HG03039 (cell line): Measurements from ENCODE around the gene MASP1.
"Not testable (repeated sequence)": the region's sequence is repeated elsewhere in the genome, so short reads cannot be mapped to it uniquely, and the experiment has no call there.

ENCODE experiments used
- ATAC-seq: cut with Tn5 transposase; IDR thresholded peaks from one replicate; pipeline ENCODE4 v1.9.1; 2021; ENCODE audit warnings: mild to moderate bottlenecking, moderate library complexity; ENCODE audit not compliant: unreplicated experiment

Gene MASP1

DNA sequence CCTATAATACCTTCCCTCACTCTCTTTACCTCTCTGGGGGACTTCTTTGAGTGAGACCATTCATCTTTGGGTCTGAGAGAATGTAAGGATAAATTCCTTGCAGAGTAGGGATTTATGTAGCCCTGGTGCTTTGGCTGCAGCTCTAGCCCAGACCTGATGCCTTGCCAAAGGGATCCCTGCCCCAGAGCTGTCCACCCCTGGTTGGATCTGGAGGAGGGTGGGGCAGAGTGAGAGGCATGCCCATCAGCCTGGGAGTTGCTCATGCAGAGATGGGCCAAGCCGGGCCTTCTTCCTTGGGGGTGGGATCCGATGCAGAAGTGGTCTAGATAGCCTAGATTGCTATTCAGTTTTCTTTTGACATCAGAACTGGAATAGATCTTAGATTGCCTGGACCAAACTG lies 62.8 kb downstream of the MASP1 start:
- no peak for ATAC-seq

DNA sequence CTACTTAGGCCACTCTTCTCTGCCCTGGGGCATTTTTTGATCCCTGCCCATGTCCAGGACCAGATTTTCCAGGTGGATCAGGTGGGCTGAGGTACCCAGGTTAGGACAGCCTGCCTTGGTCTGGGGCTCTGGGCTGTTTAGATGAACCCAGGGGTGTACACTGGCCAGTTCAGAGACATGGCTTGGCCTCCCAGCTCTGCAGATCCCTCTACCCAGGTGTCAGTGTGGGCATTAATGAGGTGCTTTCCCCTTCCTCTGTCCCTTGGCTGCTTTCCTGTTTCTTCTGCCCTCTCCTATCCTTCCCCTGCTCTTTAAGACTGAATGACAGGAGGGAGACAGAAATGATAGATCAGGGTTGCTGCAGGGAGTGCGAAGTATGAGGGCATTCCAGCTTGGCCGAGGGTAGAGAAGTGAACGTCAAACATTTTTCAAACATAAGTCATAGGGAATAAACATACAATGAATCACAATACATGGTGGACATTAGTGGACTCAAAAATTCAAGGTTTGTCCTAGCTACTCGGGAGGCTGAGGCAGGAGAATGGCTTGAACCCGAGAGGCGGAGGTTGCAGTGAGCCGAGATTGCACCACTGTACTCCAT lies 63.8 kb downstream of the MASP1 start:
- no peak for ATAC-seq

GRCh38 chr3:187223799-187224198 lies 67.7 kb downstream of the MASP1 start:
- ATAC-seq: no peak

DNA sequence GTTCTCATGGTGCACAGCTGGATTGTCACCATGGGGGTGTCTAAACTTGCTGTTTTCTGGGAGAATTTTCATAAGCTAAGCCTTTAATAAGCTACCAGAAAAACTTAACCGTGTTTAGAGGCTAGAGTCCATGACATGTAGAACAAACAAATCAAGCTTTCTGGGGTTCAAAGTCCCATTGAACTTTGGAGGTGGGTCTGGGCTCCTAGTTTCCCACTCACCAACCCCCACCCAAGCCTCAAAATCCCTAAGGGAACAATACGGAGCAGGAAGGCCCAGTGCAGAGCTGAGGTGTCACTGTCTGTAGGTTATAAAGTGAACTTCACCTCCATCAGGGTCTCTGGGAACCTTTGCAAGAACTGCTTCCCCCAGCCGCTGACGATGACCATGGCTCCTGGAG lies 68.7 kb downstream of the MASP1 start:
- no peak for ATAC-seq

GRCh38 chr3:187215460-187215859 lies 76.1 kb downstream of the MASP1 start:
- ATAC-seq: no peak

DNA sequence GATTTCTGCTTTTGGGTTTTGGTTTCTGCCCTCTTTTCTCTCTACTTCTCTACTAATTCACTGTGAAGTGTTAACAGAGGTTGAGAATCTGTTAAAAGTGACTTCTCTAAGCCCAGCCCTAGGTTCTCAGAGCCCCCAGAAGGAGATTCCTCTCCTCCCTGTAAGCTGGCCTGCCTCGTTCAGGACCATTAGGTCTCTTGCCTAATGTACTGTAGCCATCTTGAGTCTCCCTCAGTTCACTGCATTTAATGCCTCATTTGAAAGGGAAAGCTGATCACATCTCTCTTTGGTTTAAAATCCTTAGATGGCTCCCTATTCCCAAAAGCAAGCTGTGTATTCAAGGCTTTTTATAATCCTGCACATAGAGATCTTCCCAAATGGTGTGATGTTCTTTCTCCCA lies 77.9 kb downstream of the MASP1 start:
- no peak for ATAC-seq

DNA sequence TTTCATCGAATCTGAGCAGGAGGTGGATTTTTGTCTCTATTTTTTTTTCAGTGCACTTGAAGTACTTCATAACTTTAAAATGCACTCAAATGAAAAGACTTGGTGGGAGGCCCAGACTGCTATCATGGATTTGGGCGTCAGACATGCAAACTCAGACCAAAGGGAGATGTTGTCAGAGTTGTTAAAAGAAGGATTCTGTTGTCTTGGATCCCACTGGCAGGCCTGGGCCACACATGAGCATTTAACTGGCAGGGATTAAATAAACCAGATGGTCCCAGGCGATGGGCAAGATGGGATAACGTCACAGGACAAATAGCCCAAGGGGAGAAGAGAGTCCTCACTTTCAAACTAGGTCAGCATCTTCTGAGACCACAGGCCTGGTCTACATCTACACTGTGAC lies 78.8 kb downstream of the MASP1 start:
- no peak for ATAC-seq

- no peak for ATAC-seq
Measured at GRCh38 chr3:187212196-187212545, 79.4 kb downstream of the MASP1 start.

- no peak for ATAC-seq
Measured at GRCh38 chr3:187211532-187212195, 79.9 kb downstream of the MASP1 start.

DNA sequence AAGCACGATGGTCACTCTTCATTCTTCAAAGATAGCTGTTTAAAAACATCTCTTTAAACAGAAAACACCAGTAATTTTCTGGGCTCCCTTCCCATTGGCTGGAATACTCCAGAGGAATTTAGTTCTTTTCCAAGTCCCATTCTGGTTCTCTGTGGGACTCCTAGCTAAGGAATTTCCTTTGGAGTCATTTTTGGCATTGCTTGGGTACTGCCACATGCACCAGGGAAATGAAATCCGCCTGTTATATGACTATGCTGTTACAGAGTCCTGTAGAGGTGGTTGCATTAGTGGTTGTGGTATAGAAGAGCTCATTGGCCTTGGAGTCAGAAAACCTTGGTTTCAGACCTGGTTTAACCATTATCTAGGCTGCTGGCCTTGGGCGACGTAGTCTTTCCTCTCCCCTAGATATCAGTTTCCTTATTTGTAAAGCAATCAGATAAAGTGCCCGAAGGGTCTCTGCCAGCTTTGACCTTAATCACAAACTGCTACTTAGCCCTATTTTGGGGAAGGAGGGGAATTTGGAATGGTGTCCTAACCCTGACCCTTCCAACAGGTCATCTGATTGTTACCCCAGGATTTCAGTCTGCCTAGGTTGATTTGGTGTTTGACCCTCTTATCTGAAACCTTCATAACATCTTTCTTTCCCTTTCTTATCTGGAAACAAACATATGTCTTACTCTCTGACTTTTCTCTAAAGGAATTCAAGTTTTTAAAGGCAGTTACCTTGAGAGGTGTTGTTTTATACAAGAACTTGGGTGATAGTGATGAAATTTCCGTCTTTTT lies 80.8 kb downstream of the MASP1 start:
- no peak for ATAC-seq

GRCh38 chr3:187210091-187210490 lies 81.4 kb downstream of the MASP1 start:
- ATAC-seq: no peak

DNA sequence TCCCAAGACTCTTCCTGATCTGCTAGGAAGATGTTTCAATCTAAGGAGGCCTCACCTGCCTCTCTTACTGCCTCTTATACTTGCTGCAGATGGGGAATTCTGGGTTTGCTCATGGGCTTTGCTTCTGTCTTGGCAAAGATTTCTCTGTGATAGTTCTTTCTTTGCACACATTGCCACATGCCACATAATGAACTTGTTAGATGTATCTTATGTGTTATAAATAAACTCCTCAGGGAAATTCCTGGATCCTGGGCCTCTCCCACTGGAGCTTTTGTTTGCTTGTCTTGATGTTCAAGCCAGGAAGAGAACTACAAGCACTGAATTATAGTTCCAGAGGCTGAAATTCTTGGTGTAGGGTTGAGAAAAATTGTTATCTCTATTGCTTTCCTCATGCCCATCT lies 82.0 kb downstream of the MASP1 start:
- ATAC-seq: no peak

DNA sequence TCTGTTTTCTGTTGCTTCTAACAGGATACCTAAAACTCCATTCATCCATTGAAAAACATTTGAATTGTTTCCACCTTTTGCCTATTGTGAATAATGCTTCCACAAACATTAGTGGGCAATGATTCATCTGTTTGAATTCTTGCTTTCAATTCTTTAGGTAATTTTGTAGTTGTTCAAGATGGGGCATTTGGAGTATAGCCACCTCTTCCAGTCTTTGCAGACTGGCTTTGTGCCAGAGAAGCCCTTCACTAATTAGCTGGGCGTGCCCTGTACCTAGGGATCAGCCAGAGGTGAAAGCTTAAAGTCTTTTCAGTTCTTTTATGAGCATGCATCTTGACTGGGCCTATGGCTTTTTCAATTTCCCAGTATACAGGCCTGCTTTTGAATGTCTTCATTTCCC lies 83.4 kb downstream of the MASP1 start:
- ATAC-seq: no peak

DNA sequence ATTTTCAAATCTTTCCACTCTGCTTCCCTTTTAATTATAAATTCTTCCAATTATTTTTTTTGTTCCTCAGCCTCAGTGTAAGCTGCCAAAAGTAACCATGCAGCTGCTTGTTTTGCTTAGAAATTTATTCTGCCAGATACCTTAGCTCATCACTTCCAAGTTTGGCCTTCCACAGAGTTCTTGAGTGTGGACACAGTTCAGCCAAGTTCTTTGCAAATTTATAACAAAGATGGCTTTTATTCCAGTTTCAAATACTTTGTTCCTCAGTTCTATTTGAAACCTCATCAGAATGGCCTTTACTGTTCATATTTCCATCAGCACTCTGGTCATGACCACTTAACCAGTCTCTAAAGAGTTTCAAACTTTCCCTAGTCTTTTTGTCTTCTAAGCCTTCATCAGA lies 83.9 kb downstream of the MASP1 start:
- no peak for ATAC-seq

DNA sequence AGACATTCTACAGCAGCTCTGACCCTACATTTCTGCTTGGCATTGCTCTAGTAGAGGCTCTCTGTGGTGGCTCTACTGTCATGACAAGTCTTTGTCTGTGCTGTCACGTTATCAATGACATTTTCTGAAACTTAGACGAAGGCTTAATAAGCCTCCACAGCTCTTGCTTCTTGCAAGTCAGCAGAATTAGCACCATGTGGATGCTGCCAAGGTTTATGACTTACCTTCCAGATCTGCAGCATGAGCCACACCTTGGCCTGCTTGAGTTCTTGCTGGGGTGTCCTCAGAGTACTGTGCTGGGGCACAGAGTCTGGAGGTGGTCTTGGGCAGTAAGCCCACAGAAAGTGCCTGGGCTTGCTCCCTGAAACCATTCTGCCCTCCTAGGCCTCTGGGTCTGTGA lies 84.5 kb downstream of the MASP1 start:
- ATAC-seq: no peak

DNA sequence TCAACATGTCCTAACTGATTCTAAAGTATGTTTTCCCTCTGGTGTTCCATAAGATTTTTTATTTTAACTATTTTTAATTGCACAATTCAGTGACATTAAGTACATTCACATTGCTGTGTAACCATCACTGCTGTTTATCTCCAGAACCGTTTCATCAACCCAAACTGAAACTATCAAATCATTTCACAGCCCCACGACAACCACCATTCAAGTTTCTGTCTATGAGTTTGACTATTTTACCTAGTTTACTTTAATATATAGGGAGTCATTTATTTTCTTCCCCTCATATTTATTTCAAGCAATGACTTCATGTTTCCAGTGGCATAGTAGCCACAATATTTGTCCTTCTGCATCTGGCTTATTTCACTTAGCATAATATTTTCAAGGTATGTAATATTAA lies 85.9 kb downstream of the MASP1 start:
- no peak for ATAC-seq

- ATAC-seq: not testable (repeated sequence)
Measured at GRCh38 chr3:187199463-187200050, 92.0 kb downstream of the MASP1 start.

DNA sequence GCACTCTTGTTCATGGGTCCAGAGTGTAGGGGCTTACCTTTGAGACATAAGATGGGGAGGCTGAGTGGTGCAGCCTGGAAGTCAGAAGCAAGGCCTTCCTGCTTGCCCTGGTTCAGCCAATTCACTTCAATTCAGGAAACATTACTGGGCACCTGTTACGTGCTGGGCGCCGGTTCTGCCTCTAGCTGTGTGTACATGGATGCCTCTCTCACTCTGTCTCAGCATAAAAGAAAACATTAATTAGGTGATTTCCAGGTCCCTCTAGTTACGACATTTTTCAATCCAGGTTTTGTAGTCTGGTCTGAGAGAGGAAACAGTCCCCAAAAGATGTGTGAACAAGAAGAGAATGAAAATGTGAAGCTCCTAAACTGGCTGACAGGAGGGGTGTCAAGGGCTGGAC lies 93.0 kb downstream of the MASP1 start:
- ATAC-seq: no peak

- ATAC-seq: no peak
Measured at GRCh38 chr3:187197335-187197649, 94.2 kb downstream of the MASP1 start, which contains the start of gene RTP1. RTP1 (plus strand) TSS chr3:187197486; CDS start chr3:187197516, 30 bp downstream.

- no peak for ATAC-seq
Measured at GRCh38 chr3:187196573-187197334, 94.8 kb downstream of the MASP1 start.

DNA sequence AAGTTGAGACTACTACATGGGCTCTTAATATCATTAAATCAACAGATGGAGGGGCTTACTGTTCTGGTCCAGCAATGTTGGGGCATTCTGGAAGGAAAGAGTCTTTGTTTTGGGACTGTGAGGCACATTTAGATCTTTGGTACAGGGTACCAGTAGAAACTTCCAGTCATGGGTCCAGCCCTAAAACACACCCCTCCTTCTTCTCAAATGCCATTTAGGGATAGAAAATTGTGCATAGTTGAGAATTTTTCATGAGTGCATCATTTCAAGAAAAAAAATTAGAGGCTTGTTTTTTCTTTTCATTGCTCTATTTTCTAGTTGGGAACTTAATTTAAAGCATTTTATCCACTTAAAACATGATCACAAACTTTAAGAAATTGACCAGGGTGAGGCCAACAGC lies 98.4 kb downstream of the MASP1 start:
- ATAC-seq: no peak
